Keratinocyte (primary cell): ENCODE measurements around the gene LHX5. TPM values are rescaled to one million over a fixed set of nuclear protein-coding genes. Genes with fewer than 3 reads are reported as not detected.

Experiments used
- DNase-seq: peaks from one replicate; pipeline ENCODE4 v3.0.0-alpha.2; 2011; ENCODE audit warnings: low read depth, missing footprints, low spot score
- FAIRE-seq: peaks from 2 replicates; lab custom pipeline; 2011; peaks lifted over from hg19 to GRCh38; lab: Jason Lieb, UNC
- H2AFZ ChIP-seq: 2 replicates; pipeline ENCODE4 v1.6.0; 2012; ENCODE audit warnings: low read length, control low read depth, inconsistent platforms; ENCODE audit not compliant: control insufficient read depth
- H3K27ac ChIP-seq: 2 replicates; pipeline ENCODE4 v1.5.1; 2011; ENCODE audit warnings: low read length; ENCODE audit not compliant: control insufficient read depth, insufficient read depth
- H3K27me3 ChIP-seq: 3 replicates; pipeline ENCODE4 v1.6.0; 2011; ENCODE audit warnings: low read length; ENCODE audit not compliant: control insufficient read depth, insufficient read depth; ENCODE audit errors: extremely low read depth
- H3K36me3 ChIP-seq, 2 experiments: 2 replicates in 1 of 2; 3 replicates in 1 of 2; pipeline ENCODE4 v1.5.1; 2011; ENCODE audit warnings: low read length in 2 of 2, mild to moderate bottlenecking in 1 of 2; ENCODE audit not compliant: control insufficient read depth in 2 of 2, insufficient read depth in 2 of 2; ENCODE audit errors: extremely low read depth in 1 of 2
- H3K4me1 ChIP-seq: 3 replicates; pipeline ENCODE4 v1.5.1; 2011; ENCODE audit warnings: low read length; ENCODE audit not compliant: control insufficient read depth, insufficient read depth; ENCODE audit errors: extremely low read depth
- H3K4me2 ChIP-seq: 3 replicates; pipeline ENCODE4 v1.6.0; 2011; ENCODE audit warnings: low read depth, low read length; ENCODE audit not compliant: control insufficient read depth, insufficient read depth; ENCODE audit errors: extremely low read depth
- H3K4me3 ChIP-seq, 3 experiments: fragments of 200-600 bp in 1 of 3; sonication (generic) in 1 of 3; 2 replicates in 2 of 3; 3 replicates in 1 of 3; pipeline ENCODE4 v1.5.1; 2011 to 2016; ENCODE audit warnings: low read length in 3 of 3, mild to moderate bottlenecking in 3 of 3, control low read depth in 2 of 3, inconsistent platforms in 1 of 3, low read depth in 1 of 3, mixed read lengths in 1 of 3, mixed run types in 1 of 3, moderate library complexity in 1 of 3; ENCODE audit not compliant: control insufficient read depth in 2 of 3, insufficient read depth in 2 of 3; ENCODE audit errors: extremely low read depth in 1 of 3
- H3K79me2 ChIP-seq: 2 replicates; pipeline ENCODE4 v1.6.0; 2012; ENCODE audit warnings: low read length; ENCODE audit not compliant: control insufficient read depth, insufficient read depth
- H3K9ac ChIP-seq: 3 replicates; pipeline ENCODE4 v1.6.0; 2011; ENCODE audit warnings: low read length; ENCODE audit not compliant: control insufficient read depth, insufficient read depth; ENCODE audit errors: extremely low read depth
- H3K9me1 ChIP-seq: 3 replicates; pipeline ENCODE4 v1.6.0; 2011; ENCODE audit warnings: low read length; ENCODE audit not compliant: control insufficient read depth, insufficient read depth; ENCODE audit errors: extremely low read depth
- H3K9me3 ChIP-seq: 2 replicates; pipeline ENCODE4 v1.5.1; 2012; ENCODE audit warnings: low read depth, low read length; ENCODE audit not compliant: control insufficient read depth
- H4K20me1 ChIP-seq: 3 replicates; pipeline ENCODE4 v1.6.0; 2011; ENCODE audit warnings: low read length; ENCODE audit not compliant: control insufficient read depth, insufficient read depth; ENCODE audit errors: extremely low read depth
- EZH2 ChIP-seq: IDR thresholded peaks from one replicate; pipeline ENCODE4 v1.6.1; 2012; ENCODE audit warnings: inconsistent platforms, mild to moderate bottlenecking, low read length, moderate library complexity
- dilution Hi-C: fragments of 300-500 bp; cut with MboI; formaldehyde crosslinking; loops from one replicate; pipeline ENCODE4 v1.7.0; 2020; ENCODE audit warnings: low sequenced_read_pairs; ENCODE audit not compliant: extremely low pct_ligation_motif_present
- polyA plus RNA-seq, 5 experiments: library from polyadenylated mRNA; depleted of rRNA in 3 of 5; stranded (reverse) in 3 of 5; stranded (forward) in 1 of 5; unstranded in 1 of 5; fragments of >200 nt; gene quantifications; 1 replicate in 1 of 5; 2 replicates in 3 of 5; 3 replicates in 1 of 5; pipeline versions ENCODE4 v1.2.1 to v1.2.3, GENCODE V29; 2011 to 2012; ENCODE audit warnings: missing spikeins in 2 of 5, low read depth in 1 of 5, low replicate concordance in 1 of 5
- TF ChIP-seq, protein P1 (sequence below), 3 experiments: IDR thresholded peaks in 1 of 3; conservative IDR thresholded peaks in 1 of 3; optimal IDR thresholded peaks in 1 of 3; 2 replicates in 2 of 3; 3 replicates in 1 of 3; pipeline versions ENCODE3 to v1.5.1; 2011; ENCODE audit warnings: low read length in 3 of 3, mild to moderate bottlenecking in 3 of 3, moderate library complexity in 2 of 3, control low read depth in 1 of 3, inconsistent platforms in 1 of 3; ENCODE audit not compliant: insufficient read depth in 2 of 3; ENCODE audit errors: extremely low read depth in 1 of 3

Gene LHX5
- polyA plus RNA-seq, 1 donor (not counting 4 experiments of a cell fraction or from before 2014, with no cell fraction given), result 0.04 TPM

DNA sequence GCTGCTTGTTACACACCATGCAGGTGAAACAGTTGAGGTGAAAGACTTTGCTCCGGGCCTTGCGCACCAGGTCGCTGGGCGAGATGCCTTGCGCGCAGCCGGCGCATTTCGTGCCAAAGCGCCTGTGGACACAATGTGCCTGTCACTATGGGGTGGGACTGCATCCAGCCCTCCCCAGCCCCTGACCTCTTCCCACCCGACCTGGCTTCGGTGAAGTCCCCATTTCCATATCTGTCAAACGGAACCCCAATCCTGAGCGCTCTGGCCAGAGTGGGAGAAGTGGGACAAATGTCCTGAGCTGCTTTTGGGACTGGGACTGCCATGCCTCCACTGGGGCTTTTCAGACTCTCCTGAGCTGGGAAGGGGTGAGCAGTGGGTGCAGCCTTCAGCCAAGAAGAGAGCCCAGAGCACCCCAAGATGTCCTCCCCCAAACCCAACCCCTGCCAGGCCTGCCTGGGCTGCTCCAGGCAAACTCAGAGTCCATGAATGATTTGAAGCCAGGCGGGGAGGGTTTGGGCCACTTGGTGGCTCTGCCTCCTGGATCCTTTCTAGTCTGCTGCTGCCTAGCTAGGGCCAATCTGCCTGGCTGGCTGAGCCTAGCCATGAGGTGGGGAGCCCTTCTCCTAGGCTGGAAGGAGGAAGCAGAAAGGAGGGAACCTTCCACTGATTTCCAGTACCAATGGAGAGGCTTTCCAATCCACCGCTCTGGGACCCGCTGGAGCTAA, 2.3 kb downstream of the LHX5 start:
- dilution Hi-C loops, result no loop called here
- H4K20me1 ChIP-seq, result no peaks in the 10 kb centered on the region
- no peak overlapping the region for H3K4me3 ChIP-seq

DNA sequence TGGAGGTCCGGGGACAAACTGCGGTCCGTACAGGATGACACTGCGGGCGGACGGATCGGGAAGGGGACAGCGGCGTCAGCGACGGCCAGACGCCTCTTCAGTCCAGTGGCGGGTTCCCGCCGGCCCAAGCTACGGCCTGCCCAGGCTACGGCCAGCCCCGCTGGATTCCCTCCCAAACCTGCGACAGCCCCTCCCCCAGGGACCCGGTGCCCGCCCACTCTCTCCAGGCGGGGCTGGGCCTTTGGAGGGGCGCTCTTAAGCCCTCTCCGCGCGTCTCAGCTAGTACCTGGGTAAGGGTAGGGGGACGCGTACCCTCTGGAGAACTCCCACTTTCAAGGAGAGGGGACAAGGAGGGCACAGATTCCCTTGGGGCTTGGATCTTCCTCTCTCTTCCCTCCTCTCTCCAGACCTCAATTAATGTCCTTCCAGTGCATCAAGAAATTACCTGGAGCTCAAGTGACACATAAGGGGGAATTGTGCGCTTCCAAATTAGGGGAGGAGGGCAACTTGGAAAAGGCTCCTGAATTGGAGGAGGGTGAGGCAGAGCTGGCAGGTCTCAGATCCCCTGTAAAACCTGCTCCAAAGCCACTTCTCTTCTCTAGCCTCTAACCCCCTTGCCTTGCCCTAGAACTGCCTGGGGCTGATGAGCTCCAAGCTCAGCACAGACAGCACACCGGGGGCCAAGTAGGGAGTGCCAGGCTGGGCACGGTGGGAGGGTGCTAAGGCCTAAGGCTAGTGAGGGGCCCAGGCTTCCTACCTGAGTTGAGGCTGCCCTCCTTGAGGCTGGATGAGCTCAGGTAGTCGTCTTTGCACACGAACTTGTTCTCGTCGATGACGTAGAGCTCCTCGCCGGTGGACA, 3.1 kb downstream of the LHX5 start:
- TF ChIP-seq, protein P1, sequence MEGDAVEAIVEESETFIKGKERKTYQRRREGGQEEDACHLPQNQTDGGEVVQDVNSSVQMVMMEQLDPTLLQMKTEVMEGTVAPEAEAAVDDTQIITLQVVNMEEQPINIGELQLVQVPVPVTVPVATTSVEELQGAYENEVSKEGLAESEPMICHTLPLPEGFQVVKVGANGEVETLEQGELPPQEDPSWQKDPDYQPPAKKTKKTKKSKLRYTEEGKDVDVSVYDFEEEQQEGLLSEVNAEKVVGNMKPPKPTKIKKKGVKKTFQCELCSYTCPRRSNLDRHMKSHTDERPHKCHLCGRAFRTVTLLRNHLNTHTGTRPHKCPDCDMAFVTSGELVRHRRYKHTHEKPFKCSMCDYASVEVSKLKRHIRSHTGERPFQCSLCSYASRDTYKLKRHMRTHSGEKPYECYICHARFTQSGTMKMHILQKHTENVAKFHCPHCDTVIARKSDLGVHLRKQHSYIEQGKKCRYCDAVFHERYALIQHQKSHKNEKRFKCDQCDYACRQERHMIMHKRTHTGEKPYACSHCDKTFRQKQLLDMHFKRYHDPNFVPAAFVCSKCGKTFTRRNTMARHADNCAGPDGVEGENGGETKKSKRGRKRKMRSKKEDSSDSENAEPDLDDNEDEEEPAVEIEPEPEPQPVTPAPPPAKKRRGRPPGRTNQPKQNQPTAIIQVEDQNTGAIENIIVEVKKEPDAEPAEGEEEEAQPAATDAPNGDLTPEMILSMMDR (optimal IDR thresholded peaks at IDR 0.05 in 1 of 3, IDR thresholded peaks at IDR 0.05 in 1 of 3, conservative IDR thresholded peaks at IDR 0.05 in 1 of 3; ENCODE audit: extremely low read depth in 1 of 3, insufficient read depth in 2 of 3, low read length in 3 of 3), result no peak
- no peak for TF ChIP-seq EZH2
- H3K36me3 ChIP-seq, result no peaks in the 10 kb centered on the region
- H3K9me1 ChIP-seq, result no peaks in the 10 kb centered on the region
- peaks cover 100% of the 10 kb centered on the region for H3K27me3 ChIP-seq
- H3K4me2 ChIP-seq, result peak overlapping the region; percentile 85
- H4K20me1 ChIP-seq, result peaks cover 2% of the 10 kb centered on the region
- H3K79me2 ChIP-seq, result no peaks in the 10 kb centered on the region
- no peak for FAIRE-seq
- peak overlapping the region; percentile 43 to 70 (median 58) for H3K4me3 ChIP-seq
- peak overlapping the region; percentile 71 for H2AFZ ChIP-seq
- dilution Hi-C loops, result no loop called here
- H3K4me1 ChIP-seq, result peaks cover 13% of the 10 kb centered on the region
- no peak overlapping the region for H3K27ac ChIP-seq
- no peak overlapping the region for H3K9ac ChIP-seq
- DNase-seq, result peak; percentile 4
- no peaks in the 10 kb centered on the region for H3K9me3 ChIP-seq

More for the DNA sequence above, 2.3 kb downstream of the LHX5 start:
- Histone ChIP-seq H2AFZ (no peak overlapping the region), H3K9me1 (no peaks in the 10 kb centered on the region), H3K4me1 (peaks cover 11% of the 10 kb centered on the region), H3K27me3 (peaks cover 100% of the 10 kb centered on the region), H3K27ac (no peak overlapping the region), H3K36me3 (no peaks in the 10 kb centered on the region), H3K9ac (no peak overlapping the region), H3K79me2 (no peaks in the 10 kb centered on the region), H3K9me3 (no peaks in the 10 kb centered on the region), H3K4me2 (no peak overlapping the region)
- TF ChIP-seq, protein P1 (optimal IDR thresholded peaks at IDR 0.05 in 1 of 3, IDR thresholded peaks at IDR 0.05 in 1 of 3, conservative IDR thresholded peaks at IDR 0.05 in 1 of 3; ENCODE audit: extremely low read depth in 1 of 3, insufficient read depth in 2 of 3, low read length in 3 of 3), result no peak
- TF ChIP-seq EZH2, result no peak
- DNase-seq (no peak), FAIRE-seq (no peak)
